Measurements from ENCODE around the gene TBXAS1.

Gene TBXAS1

GRCh38 chr7:139896831-139897230, 67.8 kb downstream of the TBXAS1 start:
- in situ Hi-C loops (cut with MboI; ENCODE audit: low sequenced_read_pairs, unreplicated experiment) = no loop called here
- no peak for TF ChIP-seq CTCF (IDR thresholded peaks at IDR 0.05; ENCODE audit: borderline replicate concordance, control extremely low read depth, extremely low read depth, insufficient read depth, missing control alignments)

GRCh38 chr7:139897422-139898090, 68.5 kb downstream of the TBXAS1 start:
- in situ Hi-C loops (cut with MboI; ENCODE audit: low sequenced_read_pairs, unreplicated experiment) = no loop called here
- no peak for TF ChIP-seq CTCF (IDR thresholded peaks at IDR 0.05; ENCODE audit: borderline replicate concordance, control extremely low read depth, extremely low read depth, insufficient read depth, missing control alignments)

More at GRCh38 chr7:139896831-139897230, 67.8 kb downstream of the TBXAS1 start:
- DNase-seq (ENCODE audit: low spot score) = no peak

GRCh38 chr7:139898483-139898882, 69.4 kb downstream of the TBXAS1 start:
- no peak for DNase-seq (ENCODE audit: low spot score)
- no peak for TF ChIP-seq CTCF (IDR thresholded peaks at IDR 0.05; ENCODE audit: borderline replicate concordance, control extremely low read depth, extremely low read depth, insufficient read depth, missing control alignments)
- in situ Hi-C loops (cut with MboI; ENCODE audit: low sequenced_read_pairs, unreplicated experiment) = no loop called here

More at GRCh38 chr7:139897422-139898090, 68.5 kb downstream of the TBXAS1 start:
- no peak for DNase-seq (ENCODE audit: low spot score)

GRCh38 chr7:139899328-139899955, 70.4 kb downstream of the TBXAS1 start:
- TF ChIP-seq CTCF (IDR thresholded peaks at IDR 0.05; ENCODE audit: borderline replicate concordance, control extremely low read depth, extremely low read depth, insufficient read depth, missing control alignments) = no peak
- in situ Hi-C loops (cut with MboI; ENCODE audit: low sequenced_read_pairs, unreplicated experiment) = no loop called here
- no peak for DNase-seq (ENCODE audit: low spot score)

GRCh38 chr7:139900326-139900725, 71.3 kb downstream of the TBXAS1 start:
- TF ChIP-seq CTCF (IDR thresholded peaks at IDR 0.05; ENCODE audit: borderline replicate concordance, control extremely low read depth, extremely low read depth, insufficient read depth, missing control alignments) = no peak
- in situ Hi-C loops (cut with MboI; ENCODE audit: low sequenced_read_pairs, unreplicated experiment) = no loop called here
- DNase-seq (ENCODE audit: low spot score) = no peak

- DNase-seq (ENCODE audit: low spot score) = no peak
- TF ChIP-seq CTCF (IDR thresholded peaks at IDR 0.05; ENCODE audit: borderline replicate concordance, control extremely low read depth, extremely low read depth, insufficient read depth, missing control alignments) = no peak
- in situ Hi-C loops (cut with MboI; ENCODE audit: low sequenced_read_pairs, unreplicated experiment) = no loop called here
These were observed 72.2 kb downstream of the TBXAS1 start for GRCh38 chr7:139901056-139901795.

All from GM13976 (cell line).